ENCODE results near the gene GLOD4.

- TF ChIP-seq CTCF (IDR thresholded peaks at IDR 0.05) = no peak
- TF ChIP-seq POLR2AphosphoS5 (IDR thresholded peaks at IDR 0.05) = no peak
These were observed 48.3 kb upstream of the GLOD4 start for GRCh38 chr17:830381-830780.

Measured in sigmoid colon (tissue), 4 donors.